ENCODE data around the gene PDE3A. TPM values are rescaled to one million over a fixed set of nuclear protein-coding genes. Genes with fewer than 3 reads are reported as not detected.

The PDE3A gene
- polyA plus RNA-seq, 1 experiment: 3.5 TPM

DNA sequence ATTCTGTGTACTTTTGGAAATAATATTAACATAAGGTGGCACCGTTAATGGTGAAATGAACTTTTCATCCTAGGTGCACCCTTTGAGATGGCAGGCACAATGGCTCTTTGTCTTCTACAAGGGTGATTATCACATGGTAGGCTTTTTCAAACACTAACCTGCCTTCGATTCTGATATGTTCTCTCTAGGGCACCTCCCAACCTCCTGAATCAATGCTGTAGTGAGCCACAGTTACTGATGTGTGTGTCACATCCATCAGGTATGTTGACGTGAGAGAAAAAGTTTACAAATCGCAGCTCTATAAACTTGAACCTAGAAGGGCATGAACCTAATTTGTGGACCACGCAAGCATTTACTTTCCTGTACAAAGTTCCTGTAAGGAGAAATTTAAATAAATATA lies 25.4 kb downstream of the PDE3A start:
- H3K36me3 ChIP-seq (ENCODE audit: control insufficient read depth, insufficient read depth, low read length): no peaks in the 10 kb centered on the region
- POLR2A ChIA-PET: no interaction called here
- DNase-seq (ENCODE audit: low read depth): no peak
- CTCF ChIA-PET: no interaction called here
- H3K27me3 ChIP-seq (ENCODE audit: control insufficient read depth, insufficient read depth, low read length): no peaks in the 10 kb centered on the region
- H3K4me3 ChIP-seq (ENCODE audit: low read depth, low read length): no peak overlapping the region
- TF ChIP-seq, protein P1, sequence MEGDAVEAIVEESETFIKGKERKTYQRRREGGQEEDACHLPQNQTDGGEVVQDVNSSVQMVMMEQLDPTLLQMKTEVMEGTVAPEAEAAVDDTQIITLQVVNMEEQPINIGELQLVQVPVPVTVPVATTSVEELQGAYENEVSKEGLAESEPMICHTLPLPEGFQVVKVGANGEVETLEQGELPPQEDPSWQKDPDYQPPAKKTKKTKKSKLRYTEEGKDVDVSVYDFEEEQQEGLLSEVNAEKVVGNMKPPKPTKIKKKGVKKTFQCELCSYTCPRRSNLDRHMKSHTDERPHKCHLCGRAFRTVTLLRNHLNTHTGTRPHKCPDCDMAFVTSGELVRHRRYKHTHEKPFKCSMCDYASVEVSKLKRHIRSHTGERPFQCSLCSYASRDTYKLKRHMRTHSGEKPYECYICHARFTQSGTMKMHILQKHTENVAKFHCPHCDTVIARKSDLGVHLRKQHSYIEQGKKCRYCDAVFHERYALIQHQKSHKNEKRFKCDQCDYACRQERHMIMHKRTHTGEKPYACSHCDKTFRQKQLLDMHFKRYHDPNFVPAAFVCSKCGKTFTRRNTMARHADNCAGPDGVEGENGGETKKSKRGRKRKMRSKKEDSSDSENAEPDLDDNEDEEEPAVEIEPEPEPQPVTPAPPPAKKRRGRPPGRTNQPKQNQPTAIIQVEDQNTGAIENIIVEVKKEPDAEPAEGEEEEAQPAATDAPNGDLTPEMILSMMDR (IDR thresholded peaks at IDR 0.05; ENCODE audit: insufficient read depth, low read depth, low read length): no peak

DNA sequence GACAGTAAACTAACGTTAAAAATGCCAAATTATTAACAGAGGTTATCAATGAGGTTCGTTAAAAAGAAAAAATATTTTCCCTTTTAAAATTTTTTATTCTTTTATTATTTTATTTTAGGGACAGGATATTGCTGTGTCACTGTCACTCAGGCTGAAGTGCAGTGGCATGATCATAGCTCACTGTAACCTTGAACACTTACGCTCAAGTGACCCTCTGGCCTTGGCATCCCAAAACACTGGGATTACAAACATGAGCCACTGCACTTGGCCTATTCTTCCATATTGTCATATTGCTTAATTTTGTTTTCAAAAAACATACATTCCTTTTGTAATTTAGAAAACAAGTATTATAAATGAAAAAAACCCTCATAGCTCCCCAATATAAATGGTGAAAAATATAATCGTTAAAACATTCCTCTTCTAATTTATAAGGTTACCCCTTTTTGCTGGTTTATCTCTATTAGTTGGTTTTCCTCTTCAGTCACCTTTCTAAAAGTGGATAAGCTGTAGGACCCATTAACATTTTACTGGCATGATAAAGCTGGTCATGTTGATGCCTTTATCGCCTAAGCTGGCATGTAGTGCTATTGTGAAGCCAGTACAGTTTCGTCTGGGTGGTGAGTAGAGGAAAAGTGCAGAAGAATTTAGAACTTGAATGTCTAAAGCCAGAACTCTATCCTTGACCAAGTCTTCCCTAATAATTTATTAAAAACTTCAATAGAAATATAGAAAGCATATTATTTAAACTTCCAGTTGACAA lies 27.6 kb downstream of the PDE3A start:
- TF ChIP-seq, protein P1 (IDR thresholded peaks at IDR 0.05; ENCODE audit: insufficient read depth, low read depth, low read length): no peak
- no peak for DNase-seq (ENCODE audit: low read depth)
- CTCF ChIA-PET: no interaction called here
- H3K36me3 ChIP-seq (ENCODE audit: control insufficient read depth, insufficient read depth, low read length): no peaks in the 10 kb centered on the region
- H3K4me3 ChIP-seq (ENCODE audit: low read depth, low read length): no peak overlapping the region
- POLR2A ChIA-PET: no interaction called here
- H3K27me3 ChIP-seq (ENCODE audit: control insufficient read depth, insufficient read depth, low read length): no peaks in the 10 kb centered on the region

DNA sequence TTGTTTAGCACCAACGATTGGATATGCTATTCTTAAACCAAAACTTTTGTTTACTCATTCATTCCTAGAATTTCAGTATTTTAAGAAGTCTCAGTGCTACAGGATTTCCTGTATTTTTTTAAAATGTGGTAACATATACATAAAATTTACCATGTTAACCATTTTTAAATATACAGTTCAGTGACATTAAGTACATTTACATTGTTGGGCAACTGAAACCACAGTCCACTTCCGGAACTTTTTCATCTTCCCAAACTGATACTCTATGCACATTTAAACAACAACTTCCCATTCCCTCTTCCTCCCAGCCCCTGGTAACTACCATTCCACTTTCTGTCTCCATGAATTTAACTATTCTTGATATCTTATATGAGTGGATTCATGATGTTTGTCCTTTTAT lies 30.3 kb downstream of the PDE3A start:
- no peak for DNase-seq (ENCODE audit: low read depth)

DNA sequence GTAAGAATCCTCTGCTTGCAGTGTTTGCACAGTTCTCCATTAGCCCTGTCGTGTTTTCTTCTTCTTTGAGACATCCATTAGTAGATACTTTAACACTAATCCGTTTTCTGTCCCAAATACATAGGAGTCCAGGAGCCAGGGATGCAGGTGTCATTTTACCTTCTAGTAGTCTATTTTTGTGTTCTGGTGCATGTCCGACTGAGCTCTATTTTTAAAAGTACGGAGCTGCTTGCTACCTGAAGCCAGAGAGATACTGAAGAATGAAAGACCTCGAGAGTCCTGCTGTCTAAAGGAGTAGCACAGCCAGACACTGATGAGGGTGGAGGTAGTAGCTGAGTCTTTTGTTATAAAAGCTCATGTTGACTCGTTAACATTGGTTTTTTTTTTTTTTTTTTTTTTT lies 31.7 kb downstream of the PDE3A start:
- CTCF ChIA-PET: no interaction called here
- no peaks in the 10 kb centered on the region; the same call in 1 of the 2 replicates for H3K27me3 ChIP-seq (ENCODE audit: control insufficient read depth, insufficient read depth, low read length)

More for the DNA sequence above, 30.3 kb downstream of the PDE3A start:
- H3K27me3 ChIP-seq (ENCODE audit: control insufficient read depth, insufficient read depth, low read length): no peaks in the 10 kb centered on the region; the same call in 1 of the 2 replicates
- POLR2A ChIA-PET: no interaction called here
- H3K4me3 ChIP-seq (ENCODE audit: low read depth, low read length): no peak overlapping the region
- no peaks in the 10 kb centered on the region for H3K36me3 ChIP-seq (ENCODE audit: control insufficient read depth, insufficient read depth, low read length)
- TF ChIP-seq, protein P1 (IDR thresholded peaks at IDR 0.05; ENCODE audit: insufficient read depth, low read depth, low read length): no peak
- CTCF ChIA-PET: no interaction called here

DNA sequence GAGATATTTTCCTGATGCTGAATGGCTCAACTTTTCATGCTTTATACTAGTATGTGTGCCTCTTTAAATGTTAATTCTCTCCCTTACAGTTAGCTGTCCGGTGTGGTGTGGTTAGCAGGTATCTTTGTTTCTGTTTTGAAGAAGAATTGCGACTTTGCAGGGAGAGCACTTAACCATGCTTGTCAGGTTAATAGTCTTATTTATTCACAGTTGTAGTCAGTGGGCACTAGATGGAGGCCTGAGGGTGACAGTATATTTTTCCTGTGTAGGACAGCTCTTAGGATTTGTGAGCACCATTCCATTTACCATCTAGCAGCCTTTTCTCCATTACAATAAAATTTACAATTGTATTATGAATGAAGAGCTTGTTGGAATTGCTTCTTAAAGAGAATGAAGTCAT lies 34.9 kb downstream of the PDE3A start:
- ChIA-PET POLR2A (no interaction called here), CTCF (interaction anchor here (0.7 kb wide), 1 partner anchor 20 kb away, joined by 3 read pairs; no protein-coding TSS in a partner anchor)
- DNase-seq (ENCODE audit: low read depth): no peak
- TF ChIP-seq, protein P1 (IDR thresholded peaks at IDR 0.05; ENCODE audit: insufficient read depth, low read depth, low read length): no peak
- H3K4me3 ChIP-seq (ENCODE audit: low read depth, low read length): no peak overlapping the region
- H3K27me3 ChIP-seq (ENCODE audit: control insufficient read depth, insufficient read depth, low read length): no peaks in the 10 kb centered on the region; the same call in 1 of the 2 replicates
- no peaks in the 10 kb centered on the region for H3K36me3 ChIP-seq (ENCODE audit: control insufficient read depth, insufficient read depth, low read length)

More for the DNA sequence above, 31.7 kb downstream of the PDE3A start:
- DNase-seq (ENCODE audit: low read depth): no peak
- TF ChIP-seq, protein P1 (IDR thresholded peaks at IDR 0.05; ENCODE audit: insufficient read depth, low read depth, low read length): no peak
- POLR2A ChIA-PET: no interaction called here
- no peaks in the 10 kb centered on the region for H3K36me3 ChIP-seq (ENCODE audit: control insufficient read depth, insufficient read depth, low read length)
- H3K4me3 ChIP-seq (ENCODE audit: low read depth, low read length): no peak overlapping the region
